Endodermal cell (in vitro differentiated cells): Measurements from ENCODE around the gene CCL17. TPM values are rescaled to one million over a fixed set of nuclear protein-coding genes. Genes with fewer than 3 reads are reported as not detected.

Experiments
- DNase-seq: peaks from one replicate; pipeline ENCODE4 v3.0.0-alpha.2; 2017
- H3K27ac ChIP-seq: 2 replicates; pipeline ENCODE4 v1.5.1; 2013; ENCODE audit warnings: mild to moderate bottlenecking, low read depth, low read length, moderate library complexity
- H3K27me3 ChIP-seq: 2 replicates; pipeline ENCODE4 v1.6.1; 2013; ENCODE audit warnings: mild to moderate bottlenecking, low read length, moderate library complexity; ENCODE audit not compliant: insufficient read depth, control insufficient read depth, poor library complexity, severe bottlenecking
- H3K36me3 ChIP-seq: 2 replicates; pipeline ENCODE4 v1.7.0; 2013; ENCODE audit warnings: mild to moderate bottlenecking, low read length, moderate library complexity; ENCODE audit not compliant: control insufficient read depth, insufficient read depth
- H3K4me1 ChIP-seq: one replicate; pipeline ENCODE4 v1.7.0; 2013; ENCODE audit warnings: low read length; ENCODE audit not compliant: control insufficient read depth, insufficient read depth
- H3K4me3 ChIP-seq: 2 replicates; pipeline ENCODE4 v1.5.1; 2013; ENCODE audit warnings: mild to moderate bottlenecking, low read length, moderate library complexity
- H3K9ac ChIP-seq: 2 replicates; pipeline ENCODE4 v1.6.1; 2013; ENCODE audit warnings: mild to moderate bottlenecking, low read length, moderate library complexity; ENCODE audit not compliant: poor library complexity, severe bottlenecking; ENCODE audit errors: extremely low read depth
- H3K9me3 ChIP-seq: 2 replicates; pipeline ENCODE4 v1.6.1; 2013; ENCODE audit warnings: mild to moderate bottlenecking, low read length, moderate library complexity; ENCODE audit not compliant: control insufficient read depth
- H3K27ac Mint-ChIP-seq: 2 replicates; pipeline ENCODE4 v1.8.0; 2020; ENCODE audit warnings: mixed read lengths
- H3K27me3 Mint-ChIP-seq: 2 replicates; pipeline ENCODE4 v1.8.0; 2021; ENCODE audit warnings: mild to moderate bottlenecking, mixed read lengths; ENCODE audit not compliant: insufficient read depth
- H3K36me3 Mint-ChIP-seq: 2 replicates; pipeline ENCODE4 v1.8.0; 2020; ENCODE audit warnings: low read depth, mixed read lengths
- H3K4me1 Mint-ChIP-seq: 2 replicates; pipeline ENCODE4 v1.8.0; 2020; ENCODE audit warnings: mixed read lengths
- H3K4me3 Mint-ChIP-seq: 2 replicates; pipeline ENCODE4 v1.8.0; 2020; ENCODE audit warnings: mild to moderate bottlenecking, moderate library complexity, mixed read lengths
- H3K9me3 Mint-ChIP-seq: 2 replicates; pipeline ENCODE4 v1.8.0; 2020; ENCODE audit warnings: mild to moderate bottlenecking, mixed read lengths
- WGBS, 2 experiments: methylation state at CpG; one replicate each; pipeline versions ENCODE4 v1.1.5 to v1.1.7; 2013; ENCODE audit warnings: missing lambda C conversion rate in 2 of 2, mixed read lengths in 1 of 2; ENCODE audit not compliant: insufficient coverage in 1 of 2, insufficient read length in 1 of 2; 5-methylcytosine and 5-hydroxymethylcytosine counted together
- total RNA-seq, 2 donors: library from RNA; stranded (reverse); fragmentation: NEBNext Ultra II Directional in 1 of 2; extraction: Animal tissue kit (Norgen Biotek cat#: 25700) in 1 of 2; gene quantifications; 2 replicates in 1 of 2; 3 replicates in 1 of 2; pipeline ENCODE4 v1.2.1, GENCODE V29; 2021
- TF ChIP-seq, protein P1 (sequence below): fragments of 200-600 bp; sonication (generic); conservative IDR thresholded peaks from 2 replicates; pipeline ENCODE4 v1.5.0; 2021; ENCODE audit warnings: antibody characterized with exemption, mild to moderate bottlenecking

Gene CCL17
- total RNA-seq, 2 donors from 2014 or later, result not detected

GRCh38 chr16:57391708-57392107 lies 12.9 kb upstream of the CCL17 start:
- Histone ChIP-seq H3K27me3 (peaks cover 8% of the 10 kb centered on the region), H3K4me3 (no peak overlapping the region), H3K36me3 (no peaks in the 10 kb centered on the region), H3K9ac (no peak overlapping the region), H3K4me1 (no peaks in the 10 kb centered on the region), H3K9me3 (no peaks in the 10 kb centered on the region), H3K27ac (no peak overlapping the region)
- TF ChIP-seq, protein P1, sequence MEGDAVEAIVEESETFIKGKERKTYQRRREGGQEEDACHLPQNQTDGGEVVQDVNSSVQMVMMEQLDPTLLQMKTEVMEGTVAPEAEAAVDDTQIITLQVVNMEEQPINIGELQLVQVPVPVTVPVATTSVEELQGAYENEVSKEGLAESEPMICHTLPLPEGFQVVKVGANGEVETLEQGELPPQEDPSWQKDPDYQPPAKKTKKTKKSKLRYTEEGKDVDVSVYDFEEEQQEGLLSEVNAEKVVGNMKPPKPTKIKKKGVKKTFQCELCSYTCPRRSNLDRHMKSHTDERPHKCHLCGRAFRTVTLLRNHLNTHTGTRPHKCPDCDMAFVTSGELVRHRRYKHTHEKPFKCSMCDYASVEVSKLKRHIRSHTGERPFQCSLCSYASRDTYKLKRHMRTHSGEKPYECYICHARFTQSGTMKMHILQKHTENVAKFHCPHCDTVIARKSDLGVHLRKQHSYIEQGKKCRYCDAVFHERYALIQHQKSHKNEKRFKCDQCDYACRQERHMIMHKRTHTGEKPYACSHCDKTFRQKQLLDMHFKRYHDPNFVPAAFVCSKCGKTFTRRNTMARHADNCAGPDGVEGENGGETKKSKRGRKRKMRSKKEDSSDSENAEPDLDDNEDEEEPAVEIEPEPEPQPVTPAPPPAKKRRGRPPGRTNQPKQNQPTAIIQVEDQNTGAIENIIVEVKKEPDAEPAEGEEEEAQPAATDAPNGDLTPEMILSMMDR, result no peak
- Mint-ChIP-seq H3K27me3 (peaks cover 7% of the 10 kb centered on the region), H3K4me3 (no peak overlapping the region), H3K4me1 (no peaks in the 10 kb centered on the region), H3K9me3 (no peaks in the 10 kb centered on the region), H3K36me3 (no peaks in the 10 kb centered on the region), H3K27ac (no peak overlapping the region)
- 82% methylated on average over 3 of the region's 5 CpGs; no CpG with 5 or more reads in 1 of the 2 experiments for WGBS, 2 experiments
- no peak for DNase-seq

- TF ChIP-seq, protein P1, result no peak
- H3K36me3 ChIP-seq, result no peaks in the 10 kb centered on the region
- H3K4me3 ChIP-seq, result no peak overlapping the region
- no peak overlapping the region for H3K9ac ChIP-seq
- Mint-ChIP-seq H3K36me3 (no peaks in the 10 kb centered on the region), H3K4me3 (no peak overlapping the region), H3K27ac (no peak overlapping the region), H3K4me1 (no peaks in the 10 kb centered on the region), H3K9me3 (no peaks in the 10 kb centered on the region), H3K27me3 (peaks cover 7% of the 10 kb centered on the region)
- DNase-seq, result no peak
- H3K27me3 ChIP-seq, result peaks cover 8% of the 10 kb centered on the region
- H3K27ac ChIP-seq, result no peak overlapping the region
- 93% methylated on average over 1 of the region's 1 CpG; no CpG with 5 or more reads in 1 of the 2 experiments for WGBS, 2 experiments
- no peaks in the 10 kb centered on the region for H3K9me3 ChIP-seq
- H3K4me1 ChIP-seq, result no peaks in the 10 kb centered on the region
Observed at GRCh38 chr16:57392694-57393093, 11.9 kb upstream of the CCL17 start.

- Mint-ChIP-seq H3K27me3 (peaks cover 7% of the 10 kb centered on the region), H3K36me3 (no peaks in the 10 kb centered on the region), H3K4me1 (no peaks in the 10 kb centered on the region), H3K27ac (no peak overlapping the region), H3K9me3 (no peaks in the 10 kb centered on the region), H3K4me3 (no peak overlapping the region)
- no peak overlapping the region for H3K27ac ChIP-seq
- H3K4me3 ChIP-seq, result no peak overlapping the region
- WGBS, 2 experiments, result 92% methylated on average over 5 to 7 of the region's 7 CpGs
- TF ChIP-seq, protein P1, result no peak
- H3K4me1 ChIP-seq, result no peaks in the 10 kb centered on the region
- no peaks in the 10 kb centered on the region for H3K36me3 ChIP-seq
- no peak for DNase-seq
- H3K9me3 ChIP-seq, result no peaks in the 10 kb centered on the region
- no peak overlapping the region for H3K9ac ChIP-seq
- H3K27me3 ChIP-seq, result peaks cover 8% of the 10 kb centered on the region
Observed at GRCh38 chr16:57394444-57394843, 10.1 kb upstream of the CCL17 start.
